GM21737 (cell line): Measurements from ENCODE around the gene COQ8A.

Source experiments
- ATAC-seq: cut with Tn5 transposase; IDR thresholded peaks from one replicate; pipeline ENCODE4 v1.9.1; 2021; ENCODE audit warnings: mild to moderate bottlenecking, moderate library complexity; ENCODE audit not compliant: unreplicated experiment

Gene COQ8A

GRCh38 chr1:226982451-226983177 lies 42.5 kb downstream of the COQ8A start:
- no peak for ATAC-seq

GRCh38 chr1:226983247-226983991 lies 43.3 kb downstream of the COQ8A start:
- ATAC-seq, result no peak

GRCh38 chr1:226983992-226984364 lies 43.9 kb downstream of the COQ8A start:
- no peak for ATAC-seq

GRCh38 chr1:226984521-226985238 lies 44.6 kb downstream of the COQ8A start:
- no peak for ATAC-seq

GRCh38 chr1:226985239-226985838 lies 45.2 kb downstream of the COQ8A start:
- no peak for ATAC-seq

- no peak for ATAC-seq
These were observed 45.9 kb downstream of the COQ8A start for GRCh38 chr1:226985839-226986463.

- no peak for ATAC-seq
These were observed 46.5 kb downstream of the COQ8A start for GRCh38 chr1:226986496-226987178.

- ATAC-seq, result no peak
These were observed 47.1 kb downstream of the COQ8A start for GRCh38 chr1:226987179-226987536.

GRCh38 chr1:226987623-226988333 lies 47.7 kb downstream of the COQ8A start:
- no peak for ATAC-seq

GRCh38 chr1:226988334-226988666 lies 48.2 kb downstream of the COQ8A start:
- no peak for ATAC-seq

GRCh38 chr1:226989085-226989920 lies 49.2 kb downstream of the COQ8A start:
- ATAC-seq, result no peak

- ATAC-seq, result no peak
These were observed 50.1 kb downstream of the COQ8A start for GRCh38 chr1:226990133-226990716.

GRCh38 chr1:226991920-226992319 lies 51.8 kb downstream of the COQ8A start:
- ATAC-seq, result no peak

- ATAC-seq, result no peak
These were observed 53.9 kb downstream of the COQ8A start for GRCh38 chr1:226993814-226994585.

- ATAC-seq, result no peak
These were observed 54.7 kb downstream of the COQ8A start for GRCh38 chr1:226994586-226995364.

GRCh38 chr1:226995365-226996332 lies 55.6 kb downstream of the COQ8A start:
- peak; percentile 91 for ATAC-seq
